Measurements from ENCODE around the gene NDUFV2.

NDUFV2 gene

GRCh38 chr18:9069601-9070000 is 32.9 kb upstream of the NDUFV2 start:
- H3K27me3 Mint-ChIP-seq (ENCODE audit: low read depth) = peaks cover 4% of the 10 kb centered on the region

GRCh38 chr18:9070212-9070611 is 32.3 kb upstream of the NDUFV2 start:
- TF ChIP-seq CTCF (IDR thresholded peaks at IDR 0.05; ENCODE audit: unreplicated experiment in 3 of 3) = no peak

More at GRCh38 chr18:9069601-9070000, 32.9 kb upstream of the NDUFV2 start:
- Mint-ChIP-seq H3K27ac (peak overlapping the region; percentile 46 to 79 (median 75)), H3K36me3 (ENCODE audit: low read depth) (no peaks in the 10 kb centered on the region), H3K9me3 (no peaks in the 10 kb centered on the region), H3K4me1 (peaks cover 6% of the 10 kb centered on the region), H3K4me3 (no peak overlapping the region)
- TF ChIP-seq CTCF (IDR thresholded peaks at IDR 0.05; ENCODE audit: unreplicated experiment in 3 of 3) = no peak

GRCh38 chr18:9079818-9080528 is 22.5 kb upstream of the NDUFV2 start:
- H3K27ac Mint-ChIP-seq = peak overlapping the region in 1 of 3 experiments; percentile 48

More at GRCh38 chr18:9070212-9070611, 32.3 kb upstream of the NDUFV2 start:
- H3K27me3 Mint-ChIP-seq (ENCODE audit: low read depth) = peaks cover 4% of the 10 kb centered on the region
- H3K9me3 Mint-ChIP-seq = no peaks in the 10 kb centered on the region
- H3K4me1 Mint-ChIP-seq = peaks cover 6% of the 10 kb centered on the region
- H3K4me3 Mint-ChIP-seq = no peak overlapping the region
- no peaks in the 10 kb centered on the region for H3K36me3 Mint-ChIP-seq (ENCODE audit: low read depth)
- H3K27ac Mint-ChIP-seq = no peak overlapping the region

GRCh38 chr18:9081940-9082339 is 20.6 kb upstream of the NDUFV2 start:
- no peaks in the 10 kb centered on the region for H3K9me3 Mint-ChIP-seq
- no peak for TF ChIP-seq CTCF (IDR thresholded peaks at IDR 0.05; ENCODE audit: unreplicated experiment in 3 of 3)
- H3K4me1 Mint-ChIP-seq = no peaks in the 10 kb centered on the region
- H3K27ac Mint-ChIP-seq = no peak overlapping the region
- H3K4me3 Mint-ChIP-seq = no peak overlapping the region
- H3K36me3 Mint-ChIP-seq (ENCODE audit: low read depth) = no peaks in the 10 kb centered on the region
- H3K27me3 Mint-ChIP-seq (ENCODE audit: low read depth) = peaks cover 4% of the 10 kb centered on the region

More at GRCh38 chr18:9079818-9080528, 22.5 kb upstream of the NDUFV2 start:
- H3K4me1 Mint-ChIP-seq = no peaks in the 10 kb centered on the region
- no peaks in the 10 kb centered on the region for H3K36me3 Mint-ChIP-seq (ENCODE audit: low read depth)
- peaks cover 7% of the 10 kb centered on the region for H3K27me3 Mint-ChIP-seq (ENCODE audit: low read depth)
- TF ChIP-seq CTCF (IDR thresholded peaks at IDR 0.05; ENCODE audit: unreplicated experiment in 3 of 3) = no peak
- H3K4me3 Mint-ChIP-seq = no peak overlapping the region
- H3K9me3 Mint-ChIP-seq = no peaks in the 10 kb centered on the region

- no peaks in the 10 kb centered on the region for H3K27me3 Mint-ChIP-seq (ENCODE audit: low read depth)
- no peak for TF ChIP-seq CTCF (IDR thresholded peaks at IDR 0.05; ENCODE audit: unreplicated experiment in 3 of 3)
- no peaks in the 10 kb centered on the region for H3K9me3 Mint-ChIP-seq
- H3K27ac Mint-ChIP-seq = peak overlapping the region in 2 of 3 experiments; percentile 60 to 91
- H3K4me3 Mint-ChIP-seq = no peak overlapping the region
- H3K36me3 Mint-ChIP-seq (ENCODE audit: low read depth) = no peaks in the 10 kb centered on the region
- no peaks in the 10 kb centered on the region for H3K4me1 Mint-ChIP-seq
Observed at GRCh38 chr18:9082711-9083510, 19.6 kb upstream of the NDUFV2 start.

Data from nephron (organoid).